IMR-90 (cell line): ENCODE data around the gene HDX.

Experiments used
- POLR2A ChIP-seq: IDR thresholded peaks from 2 replicates; pipeline ENCODE4 v1.6.1; 2012; ENCODE audit warnings: mild to moderate bottlenecking, low read depth, low read length
- TF ChIP-seq, protein P1 (sequence below): conservative IDR thresholded peaks from 2 replicates; pipeline ENCODE4 v1.5.1; 2012; ENCODE audit warnings: mild to moderate bottlenecking, low read depth, low read length, improper control_type of control experiment

- TF ChIP-seq POLR2A: no peak
- TF ChIP-seq, protein P1, sequence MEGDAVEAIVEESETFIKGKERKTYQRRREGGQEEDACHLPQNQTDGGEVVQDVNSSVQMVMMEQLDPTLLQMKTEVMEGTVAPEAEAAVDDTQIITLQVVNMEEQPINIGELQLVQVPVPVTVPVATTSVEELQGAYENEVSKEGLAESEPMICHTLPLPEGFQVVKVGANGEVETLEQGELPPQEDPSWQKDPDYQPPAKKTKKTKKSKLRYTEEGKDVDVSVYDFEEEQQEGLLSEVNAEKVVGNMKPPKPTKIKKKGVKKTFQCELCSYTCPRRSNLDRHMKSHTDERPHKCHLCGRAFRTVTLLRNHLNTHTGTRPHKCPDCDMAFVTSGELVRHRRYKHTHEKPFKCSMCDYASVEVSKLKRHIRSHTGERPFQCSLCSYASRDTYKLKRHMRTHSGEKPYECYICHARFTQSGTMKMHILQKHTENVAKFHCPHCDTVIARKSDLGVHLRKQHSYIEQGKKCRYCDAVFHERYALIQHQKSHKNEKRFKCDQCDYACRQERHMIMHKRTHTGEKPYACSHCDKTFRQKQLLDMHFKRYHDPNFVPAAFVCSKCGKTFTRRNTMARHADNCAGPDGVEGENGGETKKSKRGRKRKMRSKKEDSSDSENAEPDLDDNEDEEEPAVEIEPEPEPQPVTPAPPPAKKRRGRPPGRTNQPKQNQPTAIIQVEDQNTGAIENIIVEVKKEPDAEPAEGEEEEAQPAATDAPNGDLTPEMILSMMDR: no peak
These were observed 14.6 kb downstream of the HDX start for GRCh38 chrX:84487365-84488353.
